ENCODE results near the gene COX4I2.

DNA sequence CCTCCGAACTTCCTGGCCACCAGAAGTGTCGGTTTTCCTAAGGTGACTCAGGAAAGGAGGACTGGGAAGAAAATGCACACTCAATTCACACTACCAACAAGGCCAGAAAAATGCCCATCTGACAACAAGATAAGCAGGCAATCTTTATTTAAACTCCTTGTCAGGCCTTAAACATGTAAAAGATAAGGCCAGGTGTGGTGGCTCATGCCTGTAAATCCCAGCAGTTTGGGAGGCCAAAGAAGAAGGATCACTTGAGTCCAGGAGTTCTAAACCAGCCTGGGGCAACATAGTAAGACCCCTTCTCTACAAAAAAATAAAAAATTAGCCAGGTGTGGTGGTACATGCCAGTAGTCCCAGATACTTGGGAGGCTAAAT is 40.2 kb upstream of the COX4I2 start:
- TF ChIP-seq CTCF (IDR thresholded peaks at IDR 0.05; ENCODE audit: extremely low read depth in 1 of 2, insufficient read depth in 1 of 2, low read depth in 1 of 2, low read length in 2 of 2) (no peak), POLR2A (IDR thresholded peaks at IDR 0.05; ENCODE audit: low read depth, low read length) (no peak), POLR2AphosphoS5 (IDR thresholded peaks at IDR 0.05; ENCODE audit: insufficient read depth, low read depth, low read length) (no peak), EZH2 (IDR thresholded peaks at IDR 0.05; ENCODE audit: borderline replicate concordance, low read depth, low read length, severe bottlenecking) (no peak), MAX (IDR thresholded peaks at IDR 0.05; ENCODE audit: insufficient read depth, insufficient read length) (no peak), GATA2 (IDR thresholded peaks at IDR 0.05; ENCODE audit: insufficient read depth, insufficient read length, low read depth, low read length) (no peak), MYC (IDR thresholded peaks at IDR 0.05; ENCODE audit: low read depth, low read length) (no peak)
